ENCODE results near the gene ZNF512.

The ZNF512 gene

GRCh38 chr2:27664622-27665363 lies 82.0 kb downstream of the ZNF512 start:
- H3K4me3 ChIP-seq (ENCODE audit: control insufficient read depth, low read depth, low read length), result peak overlapping the region; percentile 95
- no peak for DNase-seq (ENCODE audit: low read depth)
- no peak for TF ChIP-seq CTCF (conservative IDR thresholded peaks at IDR 0.05; ENCODE audit: control insufficient read depth, insufficient read depth, low read depth, low read length)

- no peak for TF ChIP-seq CTCF (conservative IDR thresholded peaks at IDR 0.05; ENCODE audit: control insufficient read depth, insufficient read depth, low read depth, low read length)
- DNase-seq (ENCODE audit: low read depth), result no peak
- H3K4me3 ChIP-seq (ENCODE audit: control insufficient read depth, low read depth, low read length), result no peak overlapping the region
These were observed 84.6 kb downstream of the ZNF512 start for GRCh38 chr2:27667446-27667845.

- no peak for TF ChIP-seq CTCF (conservative IDR thresholded peaks at IDR 0.05; ENCODE audit: control insufficient read depth, insufficient read depth, low read depth, low read length)
- DNase-seq (ENCODE audit: low read depth), result no peak
These were observed 88.4 kb downstream of the ZNF512 start for GRCh38 chr2:27671235-27671634.

More at GRCh38 chr2:27671235-27671634, 88.4 kb downstream of the ZNF512 start:
- no peak overlapping the region for H3K4me3 ChIP-seq (ENCODE audit: control insufficient read depth, low read depth, low read length)

Measured in fibroblast of mammary gland (primary cell).